HepG2 (cell line): ENCODE results near the gene HOXB2. TPM values are rescaled to one million over a fixed set of nuclear protein-coding genes. Genes with fewer than 3 reads are reported as not detected.

Experiments used
- ATAC-seq: fragments of 200-7000 bp; cut with Tn5 transposase; 3 replicates; pipeline ENCODE4 v1.9.1; 2020; ENCODE audit warnings: mild to moderate bottlenecking, moderate library complexity
- BruUV-seq: library from RNA; stranded (reverse); fragments of 400-500 nt; replicated peaks from 2 replicates; lab custom pipeline; 2021; lab: Mats Ljungman, UMichigan
- CTCF ChIA-PET: fragments of 300-600 bp; formaldehyde crosslinking; extraction: SDS; loops from one replicate; lab custom pipeline; 2021; ENCODE audit warnings: low total read pairs, inconsistent platforms, low intra/inter-chr PET ratio; lab: Yijun Ruan, JAX
- POLR2A ChIA-PET: fragments of 350-600 bp; sonication (Branson Sonifier 250); formaldehyde crosslinking; loops from one replicate; lab custom pipeline; 2020; ENCODE audit warnings: antibody characterized with exemption, inconsistent platforms; lab: Yijun Ruan, JAX
- DNase-seq: peaks from one replicate; pipeline ENCODE4 v3.0.0-alpha.2; 2015; ENCODE audit warnings: low spot score
- FAIRE-seq: peaks from 3 replicates; lab custom pipeline; 2011; peaks lifted over from hg19 to GRCh38; lab: Jason Lieb, UNC
- H2AFZ ChIP-seq: one replicate; pipeline ENCODE4 v1.6.1; 2011; ENCODE audit warnings: low read length, inconsistent platforms
- H3K27ac ChIP-seq: fragments of 300-600 bp; 3 replicates; pipeline ENCODE4 v1.8.0; 2011; ENCODE audit warnings: mixed run types, mild to moderate bottlenecking, mixed read lengths, low read length, inconsistent platforms; ENCODE audit not compliant: insufficient read depth; ENCODE audit errors: extremely low read length
- H3K27me3 ChIP-seq, 2 experiments: fragments of 200-600 bp in 1 of 2; 2 replicates in 1 of 2; 3 replicates in 1 of 2; pipeline versions ENCODE4 v1.6.0 to v1.8.0; 2011; ENCODE audit warnings: low read length in 2 of 2, mild to moderate bottlenecking in 2 of 2, moderate library complexity in 2 of 2, inconsistent platforms in 1 of 2; ENCODE audit not compliant: insufficient read depth in 2 of 2, control insufficient read depth in 1 of 2
- H3K36me3 ChIP-seq, 2 experiments: fragments of 200-600 bp in 1 of 2; replicated peaks in 1 of 2; 2 replicates in 1 of 2; 3 replicates in 1 of 2; pipeline versions ENCODE4 v1.5.1 to v1.8.0; 2011; ENCODE audit warnings: low read length in 2 of 2, inconsistent platforms in 1 of 2; ENCODE audit not compliant: insufficient read depth in 2 of 2, control insufficient read depth in 1 of 2
- H3K4me1 ChIP-seq: 2 replicates; pipeline ENCODE4 v1.5.1; 2012; ENCODE audit warnings: low read length, inconsistent platforms; ENCODE audit not compliant: insufficient read depth
- H3K4me2 ChIP-seq: 2 replicates; pipeline ENCODE4 v1.6.0; 2011; ENCODE audit warnings: low read depth, low read length, inconsistent platforms
- H3K4me3 ChIP-seq, 3 experiments: fragments of 200-600 bp in 1 of 3; sonication (generic), shearing (Covaris generic) in 1 of 3; replicated peaks in 1 of 3; 2 replicates each; pipeline ENCODE4 v1.5.1; 2011 to 2016; ENCODE audit warnings: low read length in 3 of 3, inconsistent platforms in 2 of 3, low read depth in 2 of 3, mild to moderate bottlenecking in 2 of 3, control low read depth in 1 of 3, mixed read lengths in 1 of 3; ENCODE audit not compliant: insufficient read depth in 1 of 3
- H3K79me2 ChIP-seq: one replicate; pipeline ENCODE4 v1.6.1; 2011; ENCODE audit warnings: low read length, inconsistent platforms; ENCODE audit not compliant: insufficient read depth
- H3K9ac ChIP-seq: 2 replicates; pipeline ENCODE4 v1.6.0; 2011; ENCODE audit warnings: mild to moderate bottlenecking, low read depth, low read length, inconsistent platforms; ENCODE audit not compliant: insufficient read depth
- H3K9me3 ChIP-seq: 2 replicates; pipeline ENCODE4 v1.5.1; 2012; ENCODE audit warnings: mild to moderate bottlenecking, low read length
- H4K20me1 ChIP-seq: 2 replicates; pipeline ENCODE4 v1.6.0; 2011; ENCODE audit warnings: inconsistent platforms, mild to moderate bottlenecking, low read length, moderate library complexity; ENCODE audit not compliant: insufficient read depth
- CENPT ChIP-seq: sonication (generic); formaldehyde crosslinking; IDR thresholded peaks from 2 replicates; pipeline ENCODE4 v1.8.0; 2022; ENCODE audit warnings: low read depth, mild to moderate bottlenecking, moderate library complexity, missing genetic modification reagents
- EZH2 ChIP-seq: conservative IDR thresholded peaks from 2 replicates; pipeline ENCODE4 v1.6.1; 2012; ENCODE audit warnings: mild to moderate bottlenecking, low read depth, low read length, moderate library complexity
- FOXK2 ChIP-seq: fragments of 450-650 bp; IDR thresholded peaks from 2 replicates; pipeline ENCODE4 v1.6.1; 2016
- HES4 ChIP-seq: sonication (generic); formaldehyde crosslinking; IDR thresholded peaks from 2 replicates; pipeline ENCODE4 v1.9.0; 2021; ENCODE audit warnings: mild to moderate bottlenecking, missing genetic modification reagents, borderline replicate concordance
- HNF1B ChIP-seq: sonication (generic); formaldehyde crosslinking; IDR thresholded peaks from 2 replicates; pipeline ENCODE4 v1.5.1; 2020; ENCODE audit warnings: mild to moderate bottlenecking, moderate library complexity, missing genetic modification reagents
- JUND ChIP-seq: sonication (generic); formaldehyde crosslinking; IDR thresholded peaks from 2 replicates; pipeline ENCODE4 v1.8.0; 2022; ENCODE audit warnings: mild to moderate bottlenecking, missing genetic modification reagents
- NCOR1 ChIP-seq: fragments of 200-600 bp; sonication (generic); IDR thresholded peaks from 2 replicates; pipeline ENCODE4 v1.7.0; 2017; ENCODE audit warnings: antibody characterized with exemption, low read length, borderline replicate concordance
- SIN3A ChIP-seq: IDR thresholded peaks from 2 replicates; pipeline ENCODE4 v1.6.1; 2011; ENCODE audit warnings: low read depth, mild to moderate bottlenecking, control low read depth, low read length, borderline replicate concordance
- TARDBP ChIP-seq: sonication (generic); formaldehyde crosslinking; IDR thresholded peaks from 2 replicates; pipeline ENCODE4 v1.8.0; 2022; ENCODE audit warnings: mild to moderate bottlenecking, missing genetic modification reagents
- TRIM22 ChIP-seq: fragments of 450-650 bp; IDR thresholded peaks from 2 replicates; pipeline ENCODE4 v1.6.1; 2017
- ZBTB20 ChIP-seq: sonication (generic); formaldehyde crosslinking; IDR thresholded peaks from 2 replicates; pipeline ENCODE4 v1.8.1; 2023; ENCODE audit warnings: missing genetic modification reagents, low read depth, mild to moderate bottlenecking, borderline replicate concordance
- ZIK1 ChIP-seq: sonication (generic); formaldehyde crosslinking; IDR thresholded peaks from 2 replicates; pipeline ENCODE4 v1.5.0; 2020; ENCODE audit warnings: mild to moderate bottlenecking, low read depth, missing genetic modification reagents, borderline replicate concordance
- ZNF136 ChIP-seq: sonication (generic); formaldehyde crosslinking; IDR thresholded peaks from 2 replicates; pipeline ENCODE4 v1.8.1; 2022; ENCODE audit warnings: low read depth, mild to moderate bottlenecking, moderate library complexity, missing genetic modification reagents
- ZNF225 ChIP-seq: sonication (generic); formaldehyde crosslinking; IDR thresholded peaks from 2 replicates; pipeline ENCODE4 v1.4.0; 2020; ENCODE audit warnings: mild to moderate bottlenecking, missing genetic modification reagents
- ZNF446 ChIP-seq: sonication (generic); formaldehyde crosslinking; IDR thresholded peaks from 2 replicates; pipeline ENCODE4 v1.5.0; 2020; ENCODE audit warnings: mild to moderate bottlenecking, missing genetic modification reagents
- ZNF703 ChIP-seq: sonication (generic); formaldehyde crosslinking; IDR thresholded peaks from 2 replicates; pipeline ENCODE4 v1.5.1; 2020; ENCODE audit warnings: missing genetic modification reagents, mild to moderate bottlenecking, moderate library complexity, borderline replicate concordance
- WGBS: methylation state at CpG from one replicate; pipeline ENCODE4 v1.1.6; 2017; ENCODE audit warnings: low lambda C conversion rate; 5-methylcytosine and 5-hydroxymethylcytosine counted together
- in situ Hi-C: cut with HindIII; loops from 2 replicates; pipeline ENCODE4 v1.10.0; 2017; ENCODE audit warnings: low pct_unique_long_range_greater_than_20kb; ENCODE audit not compliant: extremely low pct_ligation_motif_present
- intact Hi-C: fragments of 100-400 bp; cut with micrococcal nuclease; formaldehyde crosslinking; loops from one replicate; pipeline ENCODE4 v1.10.0; 2022; ENCODE audit not compliant: unreplicated experiment
- polyA plus RNA-seq, 8 experiments: library from polyadenylated mRNA; depleted of rRNA in 3 of 8; stranded (reverse) in 7 of 8; unstranded in 1 of 8; fragments of >200 nt; fragmentation: Illumina TruSeq in 4 of 8; extraction: Trizol in 4 of 8; gene quantifications; 2 replicates each; pipeline versions ENCODE4 v1.2.1 to v1.2.3, GENCODE V29; 2011 to 2016; ENCODE audit warnings: low read depth in 4 of 8, missing spikeins in 1 of 8, mixed read lengths in 1 of 8; ENCODE audit not compliant: insufficient read depth in 1 of 8
- total RNA-seq, 5 experiments: library from RNA; depleted of rRNA; stranded (reverse); fragments of >200 nt; fragmentation: Illumina TruSeq; extraction: Trizol; gene quantifications; 2 replicates each; pipeline ENCODE4 v1.2.3, GENCODE V29; 2016; ENCODE audit warnings: low read depth in 1 of 5
- TF ChIP-seq, protein P1 (sequence below): sonication (generic); formaldehyde crosslinking; IDR thresholded peaks from 2 replicates; pipeline ENCODE4 v1.5.1; 2020; ENCODE audit warnings: mild to moderate bottlenecking, missing genetic modification reagents, moderate library complexity
- TF ChIP-seq, protein P2 (sequence below): sonication (generic); formaldehyde crosslinking; IDR thresholded peaks from 2 replicates; pipeline ENCODE4 v1.5.0; 2020; ENCODE audit warnings: mild to moderate bottlenecking, missing genetic modification reagents, borderline replicate concordance

The HOXB2 gene
- total and polyA plus RNA-seq, 2 of the 13 experiments (the other 11 are each of a cell fraction or from before 2014, with no cell fraction given), result not detected

DNA sequence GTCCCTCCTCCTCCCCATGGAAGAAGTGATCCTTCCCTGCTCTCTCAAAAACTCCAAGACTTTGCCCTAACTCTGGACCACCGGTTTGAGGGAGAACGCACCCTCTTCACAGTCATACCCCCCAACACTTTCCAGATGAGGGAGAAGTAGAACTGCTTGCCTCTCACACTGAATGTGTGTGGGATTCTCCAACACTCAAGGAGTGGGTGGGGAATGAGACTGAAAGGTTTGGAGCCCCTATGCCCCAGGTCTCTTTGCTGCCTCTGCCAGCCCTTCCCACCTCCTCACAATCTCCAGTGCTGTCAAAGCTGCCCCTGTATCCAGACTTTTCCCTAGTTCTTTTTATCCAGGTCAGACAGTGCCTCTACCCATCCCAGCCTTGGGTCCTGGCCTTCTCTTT, 21.8 kb upstream of the HOXB2 start:
- Histone ChIP-seq H4K20me1 (0 out of 2 replicates have a peak, but pooled peaks cover 4% of the 10 kb centered on the region), H3K27ac (no peak overlapping the region), H3K4me2 (no peak overlapping the region), H3K4me3 (no peak overlapping the region), H3K79me2 (no peaks in the 10 kb centered on the region), H2AFZ (no peak overlapping the region), H3K36me3 (no peaks in the 10 kb centered on the region), H3K9ac (no peak overlapping the region), H3K4me1 (no peaks in the 10 kb centered on the region), H3K9me3 (no peaks in the 10 kb centered on the region), H3K27me3 (peaks cover 12 to 95% of the 10 kb centered on the region in 2 experiments)
- in situ Hi-C loops (no loop called here), intact Hi-C loops (no loop called here)
- POLR2A ChIA-PET, result no interaction called here
- no peak for ATAC-seq
- 0% methylated on average over 2 of the region's 2 CpGs for WGBS
- no peak for DNase-seq
- FAIRE-seq, result no peak
- TF ChIP-seq HNF1B (CRISPR knock-in tag), result no peak
- TF ChIP-seq HES4, result no peak
- no peak for TF ChIP-seq ZBTB20 (CRISPR knock-in tag)
- TF ChIP-seq ZNF136 (CRISPR knock-in tag), result no peak
- no peak for TF ChIP-seq JUND (CRISPR knock-in tag)
- TF ChIP-seq ZIK1, result no peak
- TF ChIP-seq NCOR1, result no peak
- TF ChIP-seq, protein P1, sequence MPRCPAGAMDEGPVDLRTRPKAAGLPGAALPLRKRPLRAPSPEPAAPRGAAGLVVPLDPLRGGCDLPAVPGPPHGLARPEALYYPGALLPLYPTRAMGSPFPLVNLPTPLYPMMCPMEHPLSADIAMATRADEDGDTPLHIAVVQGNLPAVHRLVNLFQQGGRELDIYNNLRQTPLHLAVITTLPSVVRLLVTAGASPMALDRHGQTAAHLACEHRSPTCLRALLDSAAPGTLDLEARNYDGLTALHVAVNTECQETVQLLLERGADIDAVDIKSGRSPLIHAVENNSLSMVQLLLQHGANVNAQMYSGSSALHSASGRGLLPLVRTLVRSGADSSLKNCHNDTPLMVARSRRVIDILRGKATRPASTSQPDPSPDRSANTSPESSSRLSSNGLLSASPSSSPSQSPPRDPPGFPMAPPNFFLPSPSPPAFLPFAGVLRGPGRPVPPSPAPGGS (CRISPR knock-in tag), result no peak
- no peak for TF ChIP-seq ZNF446 (CRISPR knock-in tag)
- no peak for TF ChIP-seq CENPT (CRISPR knock-in tag)
- no peak for TF ChIP-seq ZNF225 (CRISPR knock-in tag)
- no peak for TF ChIP-seq TARDBP
- TF ChIP-seq, protein P2, sequence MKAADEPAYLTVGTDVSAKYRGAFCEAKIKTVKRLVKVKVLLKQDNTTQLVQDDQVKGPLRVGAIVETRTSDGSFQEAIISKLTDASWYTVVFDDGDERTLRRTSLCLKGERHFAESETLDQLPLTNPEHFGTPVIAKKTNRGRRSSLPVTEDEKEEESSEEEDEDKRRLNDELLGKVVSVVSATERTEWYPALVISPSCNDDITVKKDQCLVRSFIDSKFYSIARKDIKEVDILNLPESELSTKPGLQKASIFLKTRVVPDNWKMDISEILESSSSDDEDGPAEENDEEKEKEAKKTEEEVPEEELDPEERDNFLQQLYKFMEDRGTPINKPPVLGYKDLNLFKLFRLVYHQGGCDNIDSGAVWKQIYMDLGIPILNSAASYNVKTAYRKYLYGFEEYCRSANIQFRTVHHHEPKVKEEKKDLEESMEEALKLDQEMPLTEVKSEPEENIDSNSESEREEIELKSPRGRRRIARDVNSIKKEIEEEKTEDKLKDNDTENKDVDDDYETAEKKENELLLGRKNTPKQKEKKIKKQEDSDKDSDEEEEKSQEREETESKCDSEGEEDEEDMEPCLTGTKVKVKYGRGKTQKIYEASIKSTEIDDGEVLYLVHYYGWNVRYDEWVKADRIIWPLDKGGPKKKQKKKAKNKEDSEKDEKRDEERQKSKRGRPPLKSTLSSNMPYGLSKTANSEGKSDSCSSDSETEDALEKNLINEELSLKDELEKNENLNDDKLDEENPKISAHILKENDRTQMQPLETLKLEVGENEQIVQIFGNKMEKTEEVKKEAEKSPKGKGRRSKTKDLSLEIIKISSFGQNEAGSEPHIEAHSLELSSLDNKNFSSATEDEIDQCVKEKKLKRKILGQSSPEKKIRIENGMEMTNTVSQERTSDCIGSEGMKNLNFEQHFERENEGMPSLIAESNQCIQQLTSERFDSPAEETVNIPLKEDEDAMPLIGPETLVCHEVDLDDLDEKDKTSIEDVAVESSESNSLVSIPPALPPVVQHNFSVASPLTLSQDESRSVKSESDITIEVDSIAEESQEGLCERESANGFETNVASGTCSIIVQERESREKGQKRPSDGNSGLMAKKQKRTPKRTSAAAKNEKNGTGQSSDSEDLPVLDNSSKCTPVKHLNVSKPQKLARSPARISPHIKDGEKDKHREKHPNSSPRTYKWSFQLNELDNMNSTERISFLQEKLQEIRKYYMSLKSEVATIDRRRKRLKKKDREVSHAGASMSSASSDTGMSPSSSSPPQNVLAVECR (CRISPR knock-in tag), result no peak
- no peak for TF ChIP-seq ZNF703 (CRISPR knock-in tag)
- no peak for TF ChIP-seq FOXK2
- no peak for TF ChIP-seq EZH2
- no peak for TF ChIP-seq TRIM22
- TF ChIP-seq SIN3A, result no peak
- CTCF ChIA-PET, result no interaction called here
- no TSS peak for BruUV-seq
